ENCODE measurements around the gene ITGA2B. TPM values are rescaled to one million over a fixed set of nuclear protein-coding genes. Genes with fewer than 3 reads are reported as not detected.

Gene ITGA2B
- total and polyA plus RNA-seq, 4 donors: 1.4 to 9.2 (median 4.2) TPM

GRCh38 chr17:44436336-44436735, 46.9 kb upstream of the ITGA2B start:
- WGBS, 2 donors: 91% methylated on average over 2 of the region's 2 CpGs

GRCh38 chr17:44432254-44433157, 43.1 kb upstream of the ITGA2B start:
- Histone ChIP-seq H3K36me3 (ENCODE audit: control insufficient read depth in 4 of 4, insufficient read depth in 4 of 4, low read length in 4 of 4) (peaks cover 7 to 28% (median 19%) of the 10 kb centered on the region in 4 donors), H3K9me3 (ENCODE audit: control insufficient read depth in 4 of 4, insufficient read depth in 3 of 4, low read length in 3 of 4) (no peaks in the 10 kb centered on the region), H3K27me3 (ENCODE audit: control insufficient read depth in 3 of 3, insufficient read depth in 3 of 3, low read length in 2 of 3) (no peaks in the 10 kb centered on the region), H3K4me1 (ENCODE audit: control insufficient read depth in 5 of 5, insufficient read depth in 5 of 5, low read length in 5 of 5) (no peaks in the 10 kb centered on the region), H3K4me3 (no peak overlapping the region), H3K27ac (ENCODE audit: low read depth in 1 of 2, low read length in 1 of 2) (no peak overlapping the region), H3K9ac (ENCODE audit: insufficient read depth in 1 of 2, low read length in 2 of 2) (no peak overlapping the region)
- WGBS, 2 donors: 96% methylated on average over 9 of the region's 9 CpGs
- no peak for TF ChIP-seq CTCF (IDR thresholded peaks at IDR 0.05; ENCODE audit: control extremely low read depth, extremely low read depth)
- ATAC-seq (ENCODE audit: insufficient read depth, low FRiP score): no peak
- DNase-seq: no peak

More at GRCh38 chr17:44436336-44436735, 46.9 kb upstream of the ITGA2B start:
- no peak for ATAC-seq (ENCODE audit: insufficient read depth, low FRiP score)
- Histone ChIP-seq H3K9ac (ENCODE audit: insufficient read depth in 1 of 2, low read length in 2 of 2) (no peak overlapping the region), H3K9me3 (ENCODE audit: control insufficient read depth in 4 of 4, insufficient read depth in 3 of 4, low read length in 3 of 4) (no peaks in the 10 kb centered on the region), H3K4me1 (ENCODE audit: control insufficient read depth in 5 of 5, insufficient read depth in 5 of 5, low read length in 5 of 5) (peaks cover 0 to 9% (median 2%) of the 10 kb centered on the region in 5 donors), H3K4me3 (no peak overlapping the region), H3K27me3 (ENCODE audit: control insufficient read depth in 3 of 3, insufficient read depth in 3 of 3, low read length in 2 of 3) (no peaks in the 10 kb centered on the region), H3K27ac (ENCODE audit: low read depth in 1 of 2, low read length in 1 of 2) (no peak overlapping the region), H3K36me3 (ENCODE audit: control insufficient read depth in 4 of 4, insufficient read depth in 4 of 4, low read length in 4 of 4) (peaks cover 7 to 25% (median 16%) of the 10 kb centered on the region in 4 donors)
- no peak for DNase-seq
- no peak for TF ChIP-seq CTCF (IDR thresholded peaks at IDR 0.05; ENCODE audit: control extremely low read depth, extremely low read depth)

- TF ChIP-seq CTCF (IDR thresholded peaks at IDR 0.05; ENCODE audit: control extremely low read depth, extremely low read depth): no peak
- no peaks in the 10 kb centered on the region for H3K9me3 ChIP-seq (ENCODE audit: control insufficient read depth in 4 of 4, insufficient read depth in 3 of 4, low read length in 3 of 4)
- H3K9ac ChIP-seq (ENCODE audit: insufficient read depth in 1 of 2, low read length in 2 of 2): no peak overlapping the region
- ATAC-seq (ENCODE audit: insufficient read depth, low FRiP score) (no peak), DNase-seq (no peak)
- H3K4me3 ChIP-seq: no peak overlapping the region
- H3K4me1 ChIP-seq (ENCODE audit: control insufficient read depth in 5 of 5, insufficient read depth in 5 of 5, low read length in 5 of 5): no peaks in the 10 kb centered on the region
- 93 to 94% methylated on average over 3 of the region's 3 CpGs for WGBS, 2 donors
- H3K36me3 ChIP-seq (ENCODE audit: control insufficient read depth in 4 of 4, insufficient read depth in 4 of 4, low read length in 4 of 4): peaks cover 3 to 10% (median 7%) of the 10 kb centered on the region in 4 donors
- H3K27me3 ChIP-seq (ENCODE audit: control insufficient read depth in 3 of 3, insufficient read depth in 3 of 3, low read length in 2 of 3): no peaks in the 10 kb centered on the region
- no peak overlapping the region for H3K27ac ChIP-seq (ENCODE audit: low read depth in 1 of 2, low read length in 1 of 2)
Observed at GRCh38 chr17:44424828-44425461, 35.5 kb upstream of the ITGA2B start.
